ENCODE data around the gene CMTR1. TPM values are rescaled to one million over a fixed set of nuclear protein-coding genes. Genes with fewer than 3 reads are reported as not detected.

The CMTR1 gene
- polyA plus RNA-seq, 1 donor from 2014 or later, result 64.1 TPM

- Histone ChIP-seq H3K4me3 (ENCODE audit: low read length) (no peak overlapping the region), H3F3A (ENCODE audit: insufficient read depth, low read length, poor library complexity, severe bottlenecking) (no peaks in the 10 kb centered on the region), H2AFZ (ENCODE audit: low read depth, low read length) (no peak overlapping the region), H3K27ac (ENCODE audit: low read length) (peak overlapping the region; percentile 86), H3K79me2 (replicated peaks; ENCODE audit: insufficient read depth, low read length) (peaks cover 3% of the 10 kb centered on the region), H3K9me2 (ENCODE audit: insufficient read depth, low read length) (no peaks in the 10 kb centered on the region), H3K4me2 (ENCODE audit: low read length) (no peak overlapping the region), H3K36me3 (ENCODE audit: insufficient read depth, low read length) (no peaks in the 10 kb centered on the region), H4K20me1 (ENCODE audit: insufficient read depth) (no peaks in the 10 kb centered on the region), H3K9me3 (ENCODE audit: low read length) (no peaks in the 10 kb centered on the region), H3K9ac (ENCODE audit: low read length) (peak overlapping the region; percentile 62), H3K27me3 (ENCODE audit: insufficient read depth, low read depth, low read length) (no peaks in the 10 kb centered on the region)
- no peak for TF ChIP-seq SMC3 (conservative IDR thresholded peaks at IDR 0.05; ENCODE audit: poor library complexity)
- TF ChIP-seq RAD21 (conservative IDR thresholded peaks at IDR 0.05), result no peak
- no peak for TF ChIP-seq MXI1 (conservative IDR thresholded peaks at IDR 0.05; ENCODE audit: poor library complexity, severe bottlenecking)
- TF ChIP-seq CTCF (IDR thresholded peaks at IDR 0.05; ENCODE audit: poor library complexity, severe bottlenecking), result no peak
- no peak for TF ChIP-seq REST (IDR thresholded peaks at IDR 0.05; ENCODE audit: borderline replicate concordance)
- no peak for TF ChIP-seq POLR2AphosphoS5 (IDR thresholded peaks at IDR 0.05)
- TF ChIP-seq EP300 (conservative IDR thresholded peaks at IDR 0.05; ENCODE audit: poor library complexity, severe bottlenecking), result no peak
- TF ChIP-seq TAF1 (IDR thresholded peaks at IDR 0.05; ENCODE audit: low read depth), result no peak
- TF ChIP-seq EZH2 (IDR thresholded peaks at IDR 0.05; ENCODE audit: borderline replicate concordance, insufficient read depth, low read length, poor library complexity, severe bottlenecking), result no peak
Observed at GRCh38 chr6:37482606-37483251, 49.7 kb downstream of the CMTR1 start.

- Histone ChIP-seq H3K27me3 (ENCODE audit: insufficient read depth, low read depth, low read length) (no peaks in the 10 kb centered on the region), H3K4me2 (ENCODE audit: low read length) (no peak overlapping the region), H3K79me2 (replicated peaks; ENCODE audit: insufficient read depth, low read length) (peaks cover 3% of the 10 kb centered on the region), H3K9ac (ENCODE audit: low read length) (peak overlapping the region; percentile 29), H3K9me2 (ENCODE audit: insufficient read depth, low read length) (no peaks in the 10 kb centered on the region), H4K20me1 (ENCODE audit: insufficient read depth) (no peaks in the 10 kb centered on the region), H3F3A (ENCODE audit: insufficient read depth, low read length, poor library complexity, severe bottlenecking) (no peaks in the 10 kb centered on the region), H3K36me3 (ENCODE audit: insufficient read depth, low read length) (no peaks in the 10 kb centered on the region), H3K27ac (ENCODE audit: low read length) (no peak overlapping the region), H3K9me3 (ENCODE audit: low read length) (no peaks in the 10 kb centered on the region), H2AFZ (ENCODE audit: low read depth, low read length) (no peak overlapping the region), H3K4me3 (ENCODE audit: low read length) (no peak overlapping the region)
- TF ChIP-seq EZH2 (IDR thresholded peaks at IDR 0.05; ENCODE audit: borderline replicate concordance, insufficient read depth, low read length, poor library complexity, severe bottlenecking) (no peak), CTCF (IDR thresholded peaks at IDR 0.05; ENCODE audit: poor library complexity, severe bottlenecking) (no peak), MXI1 (conservative IDR thresholded peaks at IDR 0.05; ENCODE audit: poor library complexity, severe bottlenecking) (no peak), EP300 (conservative IDR thresholded peaks at IDR 0.05; ENCODE audit: poor library complexity, severe bottlenecking) (no peak), TAF1 (IDR thresholded peaks at IDR 0.05; ENCODE audit: low read depth) (no peak), REST (IDR thresholded peaks at IDR 0.05; ENCODE audit: borderline replicate concordance) (no peak), SMC3 (conservative IDR thresholded peaks at IDR 0.05; ENCODE audit: poor library complexity) (no peak), RAD21 (conservative IDR thresholded peaks at IDR 0.05) (no peak), POLR2AphosphoS5 (IDR thresholded peaks at IDR 0.05) (no peak)
Observed at GRCh38 chr6:37483252-37483901, 50.4 kb downstream of the CMTR1 start.

Data from neural cell (in vitro differentiated cells).